H4 (cell line): Measurements from ENCODE around the gene TBC1D22A. TPM values are rescaled to one million over a fixed set of nuclear protein-coding genes. Genes with fewer than 3 reads are reported as not detected.

Experiments used
- DNase-seq: peaks from one replicate; pipeline ENCODE4 v3.0.0-alpha.2; 2015; ENCODE audit warnings: low spot score
- total RNA-seq: library from RNA; depleted of rRNA; stranded (reverse); fragments of >200 nt; shearing (Covaris generic); gene quantifications from 2 replicates; pipeline ENCODE4 v1.2.3, GENCODE V29; 2014

The TBC1D22A gene
- total RNA-seq, 1 experiment from 2014 or later = 8.6 TPM

DNA sequence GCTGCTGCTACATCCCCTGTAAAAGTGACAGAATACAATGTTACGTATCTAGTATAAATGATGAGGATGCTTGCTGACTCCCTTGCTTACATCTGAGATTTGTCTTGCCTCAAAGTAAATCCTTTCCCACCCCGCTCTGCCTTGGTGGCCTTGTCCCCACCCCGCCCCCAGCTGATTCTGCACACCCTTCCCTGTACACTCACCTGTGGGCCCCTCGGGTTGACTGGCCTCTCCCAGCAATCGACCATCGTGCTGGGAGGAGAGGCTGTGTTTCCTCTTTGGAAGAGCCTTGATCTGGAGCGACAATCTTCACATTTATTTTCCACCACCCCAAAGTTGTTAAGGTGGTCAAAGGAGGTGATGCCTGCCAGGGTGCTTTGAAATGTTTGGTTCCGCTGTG is 249.4 kb downstream of the TBC1D22A start:
- no peak for DNase-seq

GRCh38 chr22:47012589-47013370 is 250.3 kb downstream of the TBC1D22A start:
- peak; percentile 81 for DNase-seq

GRCh38 chr22:47013861-47014635 is 251.6 kb downstream of the TBC1D22A start:
- DNase-seq = no peak

DNA sequence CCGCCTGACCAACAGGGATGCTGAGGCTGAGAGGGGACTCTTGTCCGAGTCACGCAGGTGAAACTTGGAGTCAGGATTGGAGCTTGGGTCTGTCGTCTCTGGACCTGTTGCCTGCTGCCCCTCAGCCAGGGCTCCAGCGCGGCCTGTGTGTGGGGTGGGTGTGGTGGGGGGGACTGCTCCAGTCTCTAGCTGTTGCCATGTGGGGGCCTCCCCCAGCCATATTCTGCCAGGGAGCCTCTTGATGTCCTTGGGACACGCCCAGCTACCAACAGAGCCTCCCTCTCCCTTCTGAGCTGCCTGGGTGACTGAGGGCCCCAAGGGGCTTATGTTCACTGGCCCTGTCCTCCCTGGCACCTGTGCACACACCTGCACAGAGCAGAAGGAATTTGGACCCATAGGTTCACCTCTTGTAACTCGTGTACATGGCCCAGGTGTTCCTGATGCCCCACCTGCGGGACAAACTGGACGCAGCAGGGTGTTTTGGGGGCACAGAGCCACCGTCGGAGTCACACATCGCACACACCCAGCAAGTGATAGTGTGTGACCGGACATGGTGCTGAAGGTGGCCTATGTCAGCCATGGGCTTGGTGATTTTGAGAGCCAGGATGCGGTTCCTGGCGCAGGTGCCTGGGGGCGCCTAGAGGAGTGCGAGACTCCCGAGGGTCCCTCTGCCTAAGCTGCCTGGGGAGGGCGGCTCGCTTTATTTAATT is 252.3 kb downstream of the TBC1D22A start:
- DNase-seq = no peak

- DNase-seq = no peak
Observed at GRCh38 chr22:47015589-47016178, 253.2 kb downstream of the TBC1D22A start.

GRCh38 chr22:47016631-47017030 is 254.2 kb downstream of the TBC1D22A start:
- DNase-seq = no peak

- no peak for DNase-seq
Observed at GRCh38 chr22:47017245-47017644, 254.8 kb downstream of the TBC1D22A start.

- DNase-seq = no peak
Observed at GRCh38 chr22:47018010-47018910, 255.8 kb downstream of the TBC1D22A start.

DNA sequence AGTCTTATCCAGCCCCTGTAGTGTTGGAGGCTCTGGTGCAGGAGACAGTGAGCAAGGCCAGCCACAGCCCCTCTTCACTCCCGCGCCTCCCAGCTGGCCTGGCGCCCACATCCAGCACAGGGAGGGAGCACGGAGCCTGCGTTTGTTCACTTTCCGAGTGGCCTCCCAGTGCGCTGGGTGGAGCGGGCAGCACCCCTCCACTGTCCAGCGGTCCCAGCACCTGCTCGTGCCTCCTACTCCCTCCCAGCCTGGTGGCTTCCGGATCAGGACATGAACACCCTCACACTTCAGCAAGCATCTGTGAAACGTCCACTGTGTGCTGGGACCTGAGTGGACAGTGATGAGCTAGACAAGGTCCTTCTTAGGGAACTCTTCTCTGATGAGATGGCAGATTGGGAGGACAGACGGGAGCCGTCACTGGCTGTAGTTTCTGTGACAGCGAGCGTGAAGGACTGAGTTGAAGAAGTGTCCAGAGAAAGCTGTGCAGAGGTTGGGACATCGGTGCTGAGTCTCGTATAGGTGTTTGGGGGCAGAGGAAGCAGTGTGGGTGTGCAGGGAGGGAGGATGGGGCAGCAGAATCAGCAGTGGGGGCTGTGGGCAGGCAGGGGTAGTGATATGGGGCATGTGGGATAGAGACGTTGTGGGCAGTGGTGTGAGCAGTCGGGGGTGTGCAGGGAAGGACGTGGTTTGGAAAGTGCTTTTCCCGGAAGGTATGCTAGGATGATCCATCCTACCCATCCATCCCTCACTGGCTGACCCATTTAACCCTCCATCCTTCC is 256.8 kb downstream of the TBC1D22A start:
- no peak for DNase-seq

DNA sequence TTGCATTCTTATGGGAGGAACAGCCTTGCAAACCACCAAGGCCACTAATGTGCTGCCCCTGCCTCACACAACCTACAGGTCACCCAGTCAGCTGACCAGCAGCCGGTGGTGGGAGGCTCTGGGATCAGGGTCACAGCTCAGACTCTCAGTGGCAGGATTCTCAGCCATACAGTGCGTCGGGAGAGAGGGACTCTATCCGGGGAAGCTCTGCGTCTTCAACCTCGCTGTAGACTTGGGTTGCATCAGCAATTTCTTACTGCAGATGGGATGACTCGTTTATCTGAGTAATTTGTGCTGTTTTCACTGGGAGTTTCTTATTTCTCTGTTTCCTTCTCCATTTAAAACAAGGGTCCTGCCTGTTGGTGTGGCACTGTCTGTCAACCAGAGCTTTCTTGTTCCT is 257.7 kb downstream of the TBC1D22A start:
- no peak for DNase-seq

GRCh38 chr22:47021371-47022074 is 259.1 kb downstream of the TBC1D22A start:
- no peak for DNase-seq

GRCh38 chr22:47022075-47022473 is 259.6 kb downstream of the TBC1D22A start:
- DNase-seq = no peak

GRCh38 chr22:47022475-47022874 is 260.0 kb downstream of the TBC1D22A start:
- DNase-seq = no peak

DNA sequence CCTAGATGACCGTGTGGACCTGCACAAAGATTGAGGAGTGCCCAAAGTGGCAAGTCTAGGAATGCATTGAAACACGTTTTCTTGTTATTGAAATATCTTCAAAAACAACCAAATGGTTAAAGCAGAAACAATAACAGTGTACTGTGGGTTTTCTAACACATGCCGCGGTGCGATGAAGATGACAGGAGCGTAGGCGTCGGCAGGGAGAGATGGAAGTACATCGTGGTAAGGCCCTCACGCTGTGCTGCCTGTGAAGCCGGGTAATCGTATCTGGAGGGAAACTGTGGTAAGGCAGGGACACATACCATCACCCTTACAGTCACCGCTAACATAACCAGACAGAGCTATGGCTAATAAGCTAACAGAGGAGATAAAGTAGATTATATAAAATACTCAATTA is 261.4 kb downstream of the TBC1D22A start:
- no peak for DNase-seq

- no peak for DNase-seq
Observed at GRCh38 chr22:47027766-47028165, 265.3 kb downstream of the TBC1D22A start.

DNA sequence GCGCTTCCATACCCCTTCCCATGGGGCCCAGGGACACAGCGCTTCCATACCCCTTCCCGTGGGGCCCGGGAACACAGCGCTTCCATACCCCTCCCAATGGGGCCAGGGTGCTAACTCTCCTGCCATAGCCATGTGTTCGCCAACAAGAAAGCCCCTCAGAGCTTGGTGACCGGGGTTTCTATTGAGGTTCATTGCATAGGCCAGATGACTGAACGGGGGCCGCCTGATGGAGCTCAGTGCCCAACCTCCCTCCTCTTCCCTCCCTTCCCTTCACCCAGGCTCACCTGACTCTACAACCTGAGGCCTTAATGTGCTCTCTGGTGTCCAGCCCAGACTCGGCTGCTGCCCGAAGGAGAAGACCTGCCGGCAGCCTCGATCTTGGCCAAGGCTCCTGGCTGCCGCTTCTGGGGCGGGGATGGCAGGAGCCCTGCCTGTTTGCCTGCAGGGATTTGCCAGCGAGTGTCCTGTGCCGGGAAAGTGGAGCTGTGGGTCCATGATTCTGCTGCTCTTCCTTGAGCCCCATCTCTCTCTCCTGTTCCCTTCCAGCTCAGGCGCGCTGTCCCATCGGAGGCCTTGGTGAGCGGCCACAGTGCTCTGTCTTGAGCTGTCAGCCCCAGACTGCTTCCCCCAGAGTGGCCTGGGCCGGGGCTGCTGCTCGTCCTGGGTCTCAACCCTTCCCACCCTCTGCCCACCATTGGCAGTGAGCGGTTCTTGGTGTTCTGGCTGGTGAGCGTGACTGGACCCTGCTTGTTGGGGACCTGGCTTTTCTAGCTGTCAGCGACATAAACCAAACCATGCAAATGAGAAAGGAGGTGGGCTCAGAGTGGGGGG is 267.0 kb downstream of the TBC1D22A start:
- DNase-seq = no peak

GRCh38 chr22:47030143-47030661 is 267.8 kb downstream of the TBC1D22A start:
- no peak for DNase-seq

- DNase-seq = peak; percentile 90
Observed at GRCh38 chr22:47030881-47031627, 268.6 kb downstream of the TBC1D22A start.
